Esophagus squamous epithelium (tissue), 5 donors: Measurements from ENCODE around the gene CIB4. TPM values are rescaled to one million over a fixed set of nuclear protein-coding genes. Genes with fewer than 3 reads are reported as not detected.

Experiments used
- DNase-seq: peaks from one replicate; lab custom pipeline; 2025; lab: John Stamatoyannopoulos, UW
- H3K27ac ChIP-seq, 4 donors: fragments of 200-600 bp; sonication (generic); one replicate each; pipeline ENCODE4 v1.5.1; 2016 to 2019; ENCODE audit warnings: mild to moderate bottlenecking in 1 of 4
- H3K27me3 ChIP-seq, 4 donors: fragments of 200-600 bp; sonication (generic); 1 replicate in 3 of 4; 2 replicates in 1 of 4; pipeline versions ENCODE4 v1.5.1 to v1.6.0; 2017 to 2021; ENCODE audit warnings: antibody characterized with exemption in 1 of 4
- H3K36me3 ChIP-seq, 3 donors: fragments of 200-600 bp; sonication (generic); one replicate each; pipeline ENCODE4 v1.5.1; 2016 to 2019
- H3K4me1 ChIP-seq, 3 donors: fragments of 200-600 bp; sonication (generic); one replicate each; pipeline ENCODE4 v1.5.1; 2017 to 2019
- H3K4me3 ChIP-seq, 4 donors: fragments of 200-600 bp; sonication (generic); 1 replicate in 3 of 4; 2 replicates in 1 of 4; pipeline ENCODE4 v1.5.1; 2016 to 2019; ENCODE audit warnings: mild to moderate bottlenecking in 2 of 4, moderate library complexity in 1 of 4
- H3K9me3 ChIP-seq, 3 donors: fragments of 200-600 bp; sonication (generic); one replicate each; pipeline ENCODE4 v1.5.1; 2016 to 2019
- POLR2A ChIP-seq, 4 donors: fragments of 450-650 bp; IDR thresholded peaks; one replicate each; pipeline ENCODE4 v1.6.1; 2017; ENCODE audit warnings: antibody characterized with exemption in 4 of 4, mild to moderate bottlenecking in 4 of 4, moderate library complexity in 3 of 4
- WGBS, 2 donors: methylation state at CpG; one replicate each; pipeline ENCODE4 v1.1.5; 2018; 5-methylcytosine and 5-hydroxymethylcytosine counted together
- intact Hi-C: fragments of 100-400 bp; cut with DNase I; formaldehyde crosslinking; loops from one replicate; pipeline ENCODE4 v1.15.0; 2022
- total RNA-seq, 4 donors: library from RNA; depleted of rRNA; stranded (reverse); fragments of >200 nt; gene quantifications; one replicate each; pipeline ENCODE4 v1.1.0, GENCODE V29; 2016
- TF ChIP-seq, protein P1 (sequence below), 6 experiments: fragments of 450-650 bp in 4 of 6; fragments of 200-600 bp in 2 of 6; sonication (generic) in 2 of 6; IDR thresholded peaks; one replicate each; pipeline ENCODE4 v1.5.1; 2016 to 2019; ENCODE audit warnings: antibody characterized with exemption in 6 of 6, mild to moderate bottlenecking in 4 of 6, moderate library complexity in 4 of 6
- donor health status: DM: yes; HTN: yes; CAD: no.

The CIB4 gene
- total RNA-seq, 4 donors from 2014 or later = 0.57 TPM; not detected in 3

DNA sequence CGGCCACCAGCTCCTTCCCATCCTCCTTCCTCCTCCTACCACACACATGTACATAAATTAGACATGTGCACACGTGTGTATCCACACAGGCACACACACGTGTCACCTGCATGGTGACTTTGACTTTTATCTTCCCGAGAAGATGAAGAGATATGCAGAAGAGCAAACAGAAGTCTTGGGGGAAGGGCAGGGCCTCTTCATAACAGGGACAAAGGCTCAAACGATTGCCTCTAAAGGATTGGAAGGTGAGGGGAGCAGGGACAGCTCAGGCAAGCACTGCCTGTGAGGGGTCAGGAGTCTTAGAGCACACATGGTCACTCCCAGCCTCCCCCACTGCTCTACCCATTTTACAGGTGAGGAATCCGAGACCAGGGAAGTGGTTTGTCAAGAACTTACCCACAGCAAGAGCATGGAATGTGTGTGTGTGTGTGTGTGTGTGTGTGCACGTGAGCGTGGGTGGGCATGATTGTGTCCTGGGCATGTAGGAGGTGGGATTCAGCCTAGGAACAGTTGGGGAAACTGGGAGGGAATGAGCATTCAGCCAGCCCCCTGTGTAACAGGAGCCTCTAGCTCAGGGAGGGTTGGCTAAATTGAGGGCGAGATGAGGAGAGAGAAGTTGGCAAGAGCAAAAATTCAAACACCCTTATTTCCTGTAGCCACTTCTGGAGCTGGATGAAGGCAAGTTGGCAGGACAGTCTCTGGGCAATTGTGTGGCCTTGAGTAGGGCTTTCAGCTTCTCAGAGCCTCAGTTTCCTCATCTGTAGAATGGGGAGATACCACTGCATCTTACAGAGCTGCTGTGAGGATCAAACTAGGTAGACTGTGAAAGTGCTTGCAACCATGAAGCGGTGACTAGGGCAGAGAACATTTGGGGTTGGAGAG, 24.2 kb downstream of the CIB4 start:
- WGBS, 2 donors = 68 to 69% methylated on average over 9 to 10 of the region's 10 CpGs
- H3K27me3 ChIP-seq = peaks cover 0 to 42% (median 0%) of the 10 kb centered on the region in 4 donors
- peaks cover 3 to 42% (median 18%) of the 10 kb centered on the region in 3 donors for H3K4me1 ChIP-seq

DNA sequence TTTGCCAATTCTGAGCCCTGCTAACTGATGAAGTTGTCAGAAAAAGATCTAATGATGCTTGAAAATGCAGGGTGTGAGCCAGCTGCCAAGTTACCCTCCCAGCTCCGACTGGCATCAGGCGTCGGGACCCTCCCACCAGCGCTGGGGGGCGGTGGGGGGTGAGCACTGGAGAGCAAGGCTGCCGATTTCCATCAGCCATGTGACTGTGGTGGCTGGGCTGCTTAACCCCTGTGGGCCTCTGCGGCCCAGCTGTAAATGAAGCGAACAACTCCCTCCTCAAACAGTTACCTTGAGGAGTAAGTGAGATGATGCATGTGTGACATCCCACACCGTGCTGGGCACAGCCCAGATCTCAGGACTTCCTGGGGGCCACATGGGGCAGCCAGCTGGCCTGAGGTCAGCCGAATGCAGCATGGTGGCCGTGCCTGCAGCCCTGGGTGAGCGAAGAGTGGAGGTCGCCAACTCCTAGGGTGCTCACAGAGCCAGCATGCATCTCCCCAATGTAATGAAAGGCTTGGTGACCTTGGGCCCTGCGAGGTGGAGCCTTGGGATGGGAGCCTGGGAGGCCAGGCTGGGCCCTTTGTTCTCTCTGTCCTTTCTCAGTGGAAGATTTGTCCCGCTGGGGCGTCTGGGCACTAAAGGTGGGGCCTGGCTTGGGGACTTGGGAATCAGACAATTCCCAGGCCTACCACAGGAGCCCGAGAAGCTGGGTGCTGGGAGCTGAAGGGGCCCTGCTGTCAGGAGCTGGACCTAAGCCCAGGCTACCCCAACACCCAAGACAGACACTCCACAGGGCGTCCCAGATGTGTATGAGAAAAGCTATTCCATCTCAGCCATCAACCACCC, 25.1 kb downstream of the CIB4 start:
- TF ChIP-seq POLR2A (IDR thresholded peaks at IDR 0.05) = no peak
- TF ChIP-seq, protein P1, sequence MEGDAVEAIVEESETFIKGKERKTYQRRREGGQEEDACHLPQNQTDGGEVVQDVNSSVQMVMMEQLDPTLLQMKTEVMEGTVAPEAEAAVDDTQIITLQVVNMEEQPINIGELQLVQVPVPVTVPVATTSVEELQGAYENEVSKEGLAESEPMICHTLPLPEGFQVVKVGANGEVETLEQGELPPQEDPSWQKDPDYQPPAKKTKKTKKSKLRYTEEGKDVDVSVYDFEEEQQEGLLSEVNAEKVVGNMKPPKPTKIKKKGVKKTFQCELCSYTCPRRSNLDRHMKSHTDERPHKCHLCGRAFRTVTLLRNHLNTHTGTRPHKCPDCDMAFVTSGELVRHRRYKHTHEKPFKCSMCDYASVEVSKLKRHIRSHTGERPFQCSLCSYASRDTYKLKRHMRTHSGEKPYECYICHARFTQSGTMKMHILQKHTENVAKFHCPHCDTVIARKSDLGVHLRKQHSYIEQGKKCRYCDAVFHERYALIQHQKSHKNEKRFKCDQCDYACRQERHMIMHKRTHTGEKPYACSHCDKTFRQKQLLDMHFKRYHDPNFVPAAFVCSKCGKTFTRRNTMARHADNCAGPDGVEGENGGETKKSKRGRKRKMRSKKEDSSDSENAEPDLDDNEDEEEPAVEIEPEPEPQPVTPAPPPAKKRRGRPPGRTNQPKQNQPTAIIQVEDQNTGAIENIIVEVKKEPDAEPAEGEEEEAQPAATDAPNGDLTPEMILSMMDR (IDR thresholded peaks at IDR 0.05) = no peak
- Histone ChIP-seq H3K4me1 (peaks cover 3 to 42% (median 18%) of the 10 kb centered on the region in 3 donors), H3K9me3 (no peaks in the 10 kb centered on the region), H3K4me3 (no peak overlapping the region), H3K36me3 (no peaks in the 10 kb centered on the region), H3K27me3 (peaks cover 0 to 42% (median 0%) of the 10 kb centered on the region in 4 donors), H3K27ac (no peak overlapping the region)
- WGBS, 2 donors = 35 to 69% methylated on average over 4 to 6 of the region's 18 CpGs
- intact Hi-C loops = no loop called here
- no peak for DNase-seq

More for the DNA sequence above, 24.2 kb downstream of the CIB4 start:
- TF ChIP-seq, protein P1 (IDR thresholded peaks at IDR 0.05) = no peak
- TF ChIP-seq POLR2A (IDR thresholded peaks at IDR 0.05) = no peak
- H3K9me3 ChIP-seq = no peaks in the 10 kb centered on the region
- H3K27ac ChIP-seq = no peak overlapping the region
- no peak overlapping the region for H3K4me3 ChIP-seq
- H3K36me3 ChIP-seq = no peaks in the 10 kb centered on the region
- intact Hi-C loops = no loop called here
- DNase-seq = no peak

DNA sequence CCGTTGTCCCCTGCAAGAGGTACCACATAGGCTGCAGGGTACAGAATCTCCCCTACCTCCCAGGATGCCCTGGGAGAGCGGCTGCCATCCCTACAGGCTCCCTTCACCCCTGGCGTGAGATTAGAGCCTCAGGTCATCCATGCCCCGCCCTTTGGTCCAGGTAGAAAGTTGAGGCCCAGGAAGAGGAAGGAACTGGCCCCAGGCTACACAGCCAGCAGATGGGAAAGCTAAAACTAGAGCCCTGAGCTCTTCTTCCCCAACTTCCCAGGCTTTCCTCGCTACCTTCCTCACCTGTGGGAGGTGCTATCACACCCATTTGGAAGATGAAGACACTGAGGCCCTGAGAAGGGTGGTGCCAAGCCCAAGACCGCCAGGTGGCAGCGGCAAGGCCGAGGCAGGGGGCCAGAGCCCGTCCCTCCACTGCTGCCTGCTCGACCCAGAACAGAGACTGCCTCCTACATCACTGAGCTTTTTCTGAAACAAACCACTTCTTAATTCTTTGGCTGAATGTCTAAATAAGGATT, 25.8 kb downstream of the CIB4 start:
- H3K4me1 ChIP-seq = peaks cover 3 to 42% (median 18%) of the 10 kb centered on the region in 3 donors
- no peak overlapping the region for H3K27ac ChIP-seq
- no peak for DNase-seq
- no peaks in the 10 kb centered on the region for H3K9me3 ChIP-seq
- TF ChIP-seq, protein P1 (IDR thresholded peaks at IDR 0.05) = no peak
- TF ChIP-seq POLR2A (IDR thresholded peaks at IDR 0.05) = no peak
- intact Hi-C loops = no loop called here
- H3K36me3 ChIP-seq = no peaks in the 10 kb centered on the region
- no peak overlapping the region for H3K4me3 ChIP-seq
- peaks cover 0 to 38% (median 0%) of the 10 kb centered on the region in 4 donors for H3K27me3 ChIP-seq
- 59 to 62% methylated on average over 4 to 5 of the region's 10 CpGs for WGBS, 2 donors

DNA sequence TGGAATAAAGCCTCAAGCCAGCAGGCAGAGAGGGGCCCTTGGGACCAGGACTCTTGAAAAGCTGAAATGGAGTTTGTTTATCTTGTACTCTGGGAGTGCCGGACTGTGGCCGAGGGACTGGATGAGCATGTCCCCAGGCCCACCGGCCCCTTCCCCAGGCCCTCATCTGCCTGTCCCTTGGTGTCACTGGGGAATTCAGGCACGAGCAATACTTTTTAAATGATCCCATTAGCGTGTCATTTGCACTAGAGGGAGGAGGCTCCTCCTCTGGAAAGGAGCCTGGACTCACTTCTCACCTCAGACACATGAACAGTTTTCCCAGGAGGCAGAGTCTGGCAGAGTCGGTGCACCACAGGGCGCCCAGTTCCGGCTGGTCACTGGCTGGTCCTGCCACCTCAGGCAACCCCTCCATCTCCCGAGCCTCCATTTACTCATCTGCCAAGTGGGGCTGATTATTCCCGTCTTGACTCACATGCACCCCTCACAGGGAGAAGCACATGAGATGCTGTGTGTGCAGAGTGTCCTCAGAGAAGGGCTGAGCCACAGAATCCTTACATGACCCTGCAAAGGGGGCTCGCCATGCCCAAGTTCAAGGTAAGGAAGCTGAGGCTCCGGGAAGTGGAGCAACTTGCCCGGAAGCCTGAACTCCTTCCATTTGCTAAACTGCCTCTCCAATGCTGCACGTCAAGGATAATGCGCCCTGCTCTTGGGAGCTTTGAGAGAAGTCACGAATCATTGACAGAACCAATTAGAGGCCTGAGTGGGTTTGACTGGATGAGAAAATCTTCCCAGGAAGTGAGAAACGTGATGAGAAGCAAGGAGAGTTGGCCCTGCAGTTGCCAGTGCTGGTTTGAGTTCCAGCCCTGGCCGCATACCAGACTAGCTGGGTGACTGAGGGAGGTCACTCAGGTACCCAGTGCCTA, 26.7 kb downstream of the CIB4 start:
- no peak overlapping the region for H3K4me3 ChIP-seq
- no peaks in the 10 kb centered on the region for H3K9me3 ChIP-seq
- no peaks in the 10 kb centered on the region for H3K36me3 ChIP-seq
- intact Hi-C loops = no loop called here
- H3K27me3 ChIP-seq = peaks cover 0 to 29% (median 0%) of the 10 kb centered on the region in 4 donors
- DNase-seq = no peak
- TF ChIP-seq POLR2A (IDR thresholded peaks at IDR 0.05) = no peak
- TF ChIP-seq, protein P1 (IDR thresholded peaks at IDR 0.05) = no peak
- WGBS, 2 donors = 63 to 66% methylated on average over 14 to 16 of the region's 18 CpGs
- peak overlapping the region in 3 of 4 donors; percentile 25 to 73 (median 25) for H3K27ac ChIP-seq
- peaks cover 3 to 42% (median 18%) of the 10 kb centered on the region in 3 donors for H3K4me1 ChIP-seq
